Kasumi-1 (cell line): ENCODE data around the gene PRKAA2.
"Not testable (repeated sequence)": the region's sequence is repeated elsewhere in the genome, so short reads cannot be mapped to it uniquely, and the experiment has no call there.

Experiments used
- DNase-seq, 2 experiments: peaks; one replicate each; lab custom pipeline; 2025; lab: John Stamatoyannopoulos, UW

PRKAA2 gene

GRCh38 chr1:56644919-56645676 is at the start of gene PRKAA2:
TSS of gene PRKAA2 (plus strand) at chr1:56645314. CDS start at chr1:56645388, 74 bp downstream.
- DNase-seq, result no peak

- not testable (repeated sequence) for DNase-seq
Observed at GRCh38 chr1:56595397-56596191, 49.5 kb upstream of the PRKAA2 start.

- DNase-seq, result not testable (repeated sequence)
Observed at GRCh38 chr1:56610097-56610496, 35.0 kb upstream of the PRKAA2 start.

GRCh38 chr1:56610770-56611169 is 34.3 kb upstream of the PRKAA2 start:
- DNase-seq, result not testable (repeated sequence)

GRCh38 chr1:56617141-56617540 is 28.0 kb upstream of the PRKAA2 start:
- no peak for DNase-seq

GRCh38 chr1:56625819-56626440 is 19.2 kb upstream of the PRKAA2 start:
- DNase-seq, result no peak

GRCh38 chr1:56626546-56626945 is 18.6 kb upstream of the PRKAA2 start:
- DNase-seq, result no peak

- DNase-seq, result no peak
Observed at GRCh38 chr1:56627019-56627635, 18.0 kb upstream of the PRKAA2 start.

- DNase-seq, result no peak
Observed at GRCh38 chr1:56627636-56628039, 17.5 kb upstream of the PRKAA2 start.

GRCh38 chr1:56630786-56631185 is 14.3 kb upstream of the PRKAA2 start:
- DNase-seq, result no peak

GRCh38 chr1:56631901-56632300 is 13.2 kb upstream of the PRKAA2 start:
- no peak for DNase-seq

- DNase-seq, result no peak
Observed at GRCh38 chr1:56634981-56635380, 10.1 kb upstream of the PRKAA2 start.

- no peak for DNase-seq
Observed at GRCh38 chr1:56638248-56638647, 6.9 kb upstream of the PRKAA2 start.

- DNase-seq, result no peak
Observed at GRCh38 chr1:56639211-56639610, 5.9 kb upstream of the PRKAA2 start.

- DNase-seq, result no peak
Observed at GRCh38 chr1:56643661-56644060, 1.5 kb upstream of the PRKAA2 start.

GRCh38 chr1:56644064-56644918 is 823 bp upstream of the PRKAA2 start:
- no peak for DNase-seq

GRCh38 chr1:56645677-56646305 is 677 bp downstream of the PRKAA2 start:
- no peak for DNase-seq

GRCh38 chr1:56646611-56647010 is 1.5 kb downstream of the PRKAA2 start:
- DNase-seq, result no peak

- no peak for DNase-seq
Observed at GRCh38 chr1:56647106-56647505, 2.0 kb downstream of the PRKAA2 start.

- no peak for DNase-seq
Observed at GRCh38 chr1:56648546-56648945, 3.4 kb downstream of the PRKAA2 start.
